Measurements from ENCODE around the gene CACNA2D3. TPM values are rescaled to one million over a fixed set of nuclear protein-coding genes. Genes with fewer than 3 reads are reported as not detected.

Gene CACNA2D3
- polyA plus RNA-seq, 3 donors: 8.3 to 21.5 (median 10.4) TPM

DNA sequence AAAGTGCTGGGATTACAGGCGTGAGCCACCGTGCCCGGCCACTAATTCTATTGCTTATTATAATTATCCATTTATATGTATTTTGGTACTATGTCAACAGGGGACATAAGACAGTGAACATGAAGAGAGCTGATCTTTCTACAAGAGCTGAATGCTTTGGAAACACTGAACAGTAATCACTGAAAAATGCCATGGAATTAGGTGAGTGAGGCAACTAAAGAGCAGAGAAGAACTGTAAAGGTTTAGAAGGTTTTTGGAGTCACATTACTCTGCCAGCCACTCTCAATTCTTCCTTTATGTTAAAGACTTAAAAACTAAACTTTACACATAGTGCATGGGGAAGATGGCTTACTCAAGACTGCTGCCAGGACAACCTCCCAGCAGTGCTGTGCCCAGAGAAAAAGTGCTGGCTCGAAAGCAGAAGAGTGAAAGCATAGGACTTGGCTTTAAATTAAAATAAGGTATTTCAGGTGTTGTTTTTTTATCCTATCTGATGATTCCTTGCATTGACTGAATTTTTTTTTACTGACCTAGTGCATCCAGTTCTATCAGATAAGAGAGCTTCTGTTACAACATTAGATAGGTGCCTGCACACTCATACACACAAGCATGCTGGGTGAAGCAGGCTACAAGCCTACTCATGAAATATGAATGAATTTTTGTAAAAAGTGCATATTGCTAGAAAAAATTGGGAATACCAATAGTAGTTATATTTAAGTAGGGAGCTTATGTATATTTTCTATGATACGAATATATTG is 28.7 kb upstream of the CACNA2D3 start:
- H3K4me3 Mint-ChIP-seq: no peak overlapping the region
- Histone ChIP-seq H3K4me2 (replicated peaks; ENCODE audit: extremely low read depth, low read length, poor library complexity, severe bottlenecking) (no peak overlapping the region), H3K9ac (ENCODE audit: insufficient read depth, low read length, poor library complexity, severe bottlenecking) (no peak overlapping the region), H2AFZ (ENCODE audit: insufficient read depth, low read depth, low read length, poor library complexity, severe bottlenecking) (no peak overlapping the region), H3K79me2 (ENCODE audit: insufficient read depth, low read length) (no peaks in the 10 kb centered on the region), H3K4me1 (ENCODE audit: control insufficient read depth in 1 of 2, insufficient read depth in 2 of 2, low read length in 2 of 2) (no peaks in the 10 kb centered on the region), H4K20me1 (ENCODE audit: insufficient read depth, low read length) (no peaks in the 10 kb centered on the region), H3K4me3 (replicated peaks in 1 of 3; ENCODE audit: low read depth in 2 of 3, low read length in 3 of 3) (no peak overlapping the region), H3K27me3 (ENCODE audit: control insufficient read depth in 2 of 2, insufficient read depth in 2 of 2, low read length in 2 of 2) (peaks cover 5 to 16% of the 10 kb centered on the region in 2 donors), H3K9me3 (replicated peaks in 1 of 2; ENCODE audit: control insufficient read depth in 1 of 2, insufficient read depth in 1 of 2, low read length in 2 of 2) (peaks cover 0 to 3% of the 10 kb centered on the region in 2 donors), H3K27ac (ENCODE audit: low read depth in 1 of 2, low read length in 2 of 2) (no peak overlapping the region), H3K36me3 (replicated peaks in 1 of 2; ENCODE audit: control insufficient read depth in 1 of 2, insufficient read depth in 2 of 2, low read length in 2 of 2) (no peaks in the 10 kb centered on the region)
- DNase-seq: no peak
- no peak overlapping the region for H3K27ac Mint-ChIP-seq
- H3K9me3 Mint-ChIP-seq: peaks cover 0 to 5% (median 0%) of the 10 kb centered on the region in 7 donors
- H3K36me3 Mint-ChIP-seq: no peaks in the 10 kb centered on the region
- WGBS (ENCODE audit: insufficient coverage): 80% methylated on average over 1 of the region's 5 CpGs
- H3K4me1 Mint-ChIP-seq: no peaks in the 10 kb centered on the region
- H3K27me3 Mint-ChIP-seq (ENCODE audit: low read depth in 3 of 3): peaks cover 4 to 23% (median 12%) of the 10 kb centered on the region in 3 donors
- TF ChIP-seq, protein P1, sequence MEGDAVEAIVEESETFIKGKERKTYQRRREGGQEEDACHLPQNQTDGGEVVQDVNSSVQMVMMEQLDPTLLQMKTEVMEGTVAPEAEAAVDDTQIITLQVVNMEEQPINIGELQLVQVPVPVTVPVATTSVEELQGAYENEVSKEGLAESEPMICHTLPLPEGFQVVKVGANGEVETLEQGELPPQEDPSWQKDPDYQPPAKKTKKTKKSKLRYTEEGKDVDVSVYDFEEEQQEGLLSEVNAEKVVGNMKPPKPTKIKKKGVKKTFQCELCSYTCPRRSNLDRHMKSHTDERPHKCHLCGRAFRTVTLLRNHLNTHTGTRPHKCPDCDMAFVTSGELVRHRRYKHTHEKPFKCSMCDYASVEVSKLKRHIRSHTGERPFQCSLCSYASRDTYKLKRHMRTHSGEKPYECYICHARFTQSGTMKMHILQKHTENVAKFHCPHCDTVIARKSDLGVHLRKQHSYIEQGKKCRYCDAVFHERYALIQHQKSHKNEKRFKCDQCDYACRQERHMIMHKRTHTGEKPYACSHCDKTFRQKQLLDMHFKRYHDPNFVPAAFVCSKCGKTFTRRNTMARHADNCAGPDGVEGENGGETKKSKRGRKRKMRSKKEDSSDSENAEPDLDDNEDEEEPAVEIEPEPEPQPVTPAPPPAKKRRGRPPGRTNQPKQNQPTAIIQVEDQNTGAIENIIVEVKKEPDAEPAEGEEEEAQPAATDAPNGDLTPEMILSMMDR (IDR thresholded peaks at IDR 0.05): no peak
- intact Hi-C loops (cut with micrococcal nuclease): no loop called here

DNA sequence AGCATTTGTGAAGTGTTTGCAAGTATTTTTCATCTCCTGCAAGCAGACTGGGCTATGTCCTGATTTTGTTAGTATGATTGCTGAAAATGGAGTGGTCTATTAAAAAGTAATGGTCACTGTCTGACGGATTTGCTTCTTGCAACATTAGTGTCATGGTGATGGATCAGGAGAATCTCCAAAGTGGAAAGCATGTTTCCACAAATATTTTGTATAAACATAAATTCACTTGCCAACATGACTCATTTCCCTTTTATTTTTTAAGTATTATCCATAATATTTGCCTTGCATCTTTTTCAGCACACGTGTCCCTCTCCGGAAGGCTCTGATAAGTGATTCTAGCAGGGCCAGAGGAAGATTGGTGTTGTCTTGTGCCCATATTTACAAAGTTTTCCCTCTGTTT is 27.4 kb upstream of the CACNA2D3 start:
- TF ChIP-seq, protein P1 (IDR thresholded peaks at IDR 0.05): no peak
- H3K4me2 ChIP-seq (replicated peaks; ENCODE audit: extremely low read depth, low read length, poor library complexity, severe bottlenecking): no peak overlapping the region
- no peaks in the 10 kb centered on the region for H3K79me2 ChIP-seq (ENCODE audit: insufficient read depth, low read length)
- Mint-ChIP-seq H3K9me3 (peaks cover 0 to 5% (median 0%) of the 10 kb centered on the region in 7 donors), H3K27ac (no peak overlapping the region), H3K4me1 (no peaks in the 10 kb centered on the region), H3K36me3 (no peaks in the 10 kb centered on the region), H3K27me3 (ENCODE audit: low read depth in 3 of 3) (peaks cover 2 to 12% (median 5%) of the 10 kb centered on the region in 3 donors), H3K4me3 (no peak overlapping the region)
- no peak overlapping the region for H3K4me3 ChIP-seq (replicated peaks in 1 of 3; ENCODE audit: low read depth in 2 of 3, low read length in 3 of 3)
- H2AFZ ChIP-seq (ENCODE audit: insufficient read depth, low read depth, low read length, poor library complexity, severe bottlenecking): no peak overlapping the region
- DNase-seq: no peak
- H3K27ac ChIP-seq (ENCODE audit: low read depth in 1 of 2, low read length in 2 of 2): no peak overlapping the region
- no peaks in the 10 kb centered on the region for H3K9me3 ChIP-seq (replicated peaks in 1 of 2; ENCODE audit: control insufficient read depth in 1 of 2, insufficient read depth in 1 of 2, low read length in 2 of 2)
- no peaks in the 10 kb centered on the region for H3K4me1 ChIP-seq (ENCODE audit: control insufficient read depth in 1 of 2, insufficient read depth in 2 of 2, low read length in 2 of 2)
- no peaks in the 10 kb centered on the region for H3K36me3 ChIP-seq (replicated peaks in 1 of 2; ENCODE audit: control insufficient read depth in 1 of 2, insufficient read depth in 2 of 2, low read length in 2 of 2)
- H3K9ac ChIP-seq (ENCODE audit: insufficient read depth, low read length, poor library complexity, severe bottlenecking): no peak overlapping the region
- WGBS (ENCODE audit: insufficient coverage): no CpG with 5 or more reads among the region's 3 CpGs
- intact Hi-C loops (cut with micrococcal nuclease): no loop called here
- peaks cover 2 to 5% of the 10 kb centered on the region in 2 donors for H3K27me3 ChIP-seq (ENCODE audit: control insufficient read depth in 2 of 2, insufficient read depth in 2 of 2, low read length in 2 of 2)
- no peaks in the 10 kb centered on the region for H4K20me1 ChIP-seq (ENCODE audit: insufficient read depth, low read length)

All from CD14-positive monocyte (primary cell).